Occipital lobe (tissue), 2 donors: ENCODE measurements around the gene FAM131B. TPM values are rescaled to one million over a fixed set of nuclear protein-coding genes. Genes with fewer than 3 reads are reported as not detected.
"Not testable (repeated sequence)": the region's sequence is repeated elsewhere in the genome, so short reads cannot be mapped to it uniquely, and the experiment has no call there.

Source experiments
- DNase-seq: peaks from one replicate; lab custom pipeline; 2025; lab: John Stamatoyannopoulos, UW
- total RNA-seq: library from RNA; depleted of rRNA; stranded (reverse); fragments of >200 nt; gene quantifications from one replicate; pipeline ENCODE4 v1.2.3, GENCODE V29; 2014

The FAM131B gene
- total RNA-seq = 91.1 TPM

- peak; percentile 53 for DNase-seq
These were observed at the start of gene FAM131B for GRCh38 chr7:143362131-143363015. TSS of gene FAM131B (minus strand) at chr7:143362713. CDS start at chr7:143362603, 110 bp downstream.

- no peak for DNase-seq
These were observed 49.6 kb upstream of the FAM131B start for GRCh38 chr7:143411976-143412708.

- no peak for DNase-seq
These were observed 48.0 kb upstream of the FAM131B start for GRCh38 chr7:143410521-143411004.

GRCh38 chr7:143408686-143409561 lies 46.4 kb upstream of the FAM131B start, which contains the start of gene EPHA1:
TSS of gene EPHA1 (minus strand) at chr7:143408856. CDS start at chr7:143408805, 51 bp downstream.
- DNase-seq = no peak

- no peak for DNase-seq
These were observed 45.8 kb upstream of the FAM131B start for GRCh38 chr7:143408252-143408685.

- DNase-seq = no peak
These were observed 45.1 kb upstream of the FAM131B start for GRCh38 chr7:143407287-143408251.

GRCh38 chr7:143406002-143406357 lies 43.5 kb upstream of the FAM131B start:
- DNase-seq = no peak

GRCh38 chr7:143405173-143406001 lies 42.9 kb upstream of the FAM131B start:
- DNase-seq = no peak

GRCh38 chr7:143402233-143402632 lies 39.7 kb upstream of the FAM131B start:
- not testable (repeated sequence) for DNase-seq

- DNase-seq = no peak
These were observed 38.8 kb upstream of the FAM131B start for GRCh38 chr7:143401265-143401664.

- DNase-seq = no peak
These were observed 37.1 kb upstream of the FAM131B start for GRCh38 chr7:143399642-143400041.

- DNase-seq = no peak
These were observed 36.6 kb upstream of the FAM131B start for GRCh38 chr7:143399151-143399550.

- no peak for DNase-seq
These were observed 36.1 kb upstream of the FAM131B start for GRCh38 chr7:143398616-143399015.

GRCh38 chr7:143397710-143398530 lies 35.4 kb upstream of the FAM131B start:
- DNase-seq = no peak

- no peak for DNase-seq
These were observed 34.4 kb upstream of the FAM131B start for GRCh38 chr7:143396625-143397556.

- DNase-seq = no peak
These were observed 33.7 kb upstream of the FAM131B start for GRCh38 chr7:143396182-143396581.
